Vagina (tissue), 2 donors: ENCODE results near the gene TMEM178B. TPM values are rescaled to one million over a fixed set of nuclear protein-coding genes. Genes with fewer than 3 reads are reported as not detected.

ENCODE experiments used
- DNase-seq, 2 donors: peaks; one replicate each; pipeline ENCODE4 v3.0.0-alpha.2; 2017; ENCODE audit errors: extremely low spot score in 2 of 2
- H3K27ac ChIP-seq: fragments of 200-600 bp; sonication (generic); one replicate; pipeline ENCODE4 v1.5.1; 2019
- H3K27me3 ChIP-seq: fragments of 200-600 bp; sonication (generic); one replicate; pipeline ENCODE4 v1.5.1; 2019
- H3K36me3 ChIP-seq, 2 donors: fragments of 200-600 bp; sonication (generic); one replicate each; pipeline ENCODE4 v1.5.1; 2017 to 2019
- H3K4me1 ChIP-seq: fragments of 200-600 bp; sonication (generic); one replicate; pipeline ENCODE4 v1.5.1; 2019
- H3K4me3 ChIP-seq, 2 donors: fragments of 200-600 bp; sonication (generic); 1 replicate in 1 of 2; 2 replicates in 1 of 2; pipeline ENCODE4 v1.5.1; 2016 to 2019
- H3K9me3 ChIP-seq: fragments of 200-600 bp; sonication (generic); one replicate; pipeline ENCODE4 v1.5.1; 2019
- CTCF ChIP-seq, 3 experiments: fragments of 450-650 bp in 2 of 3; fragments of 200-600 bp in 1 of 3; sonication (generic) in 1 of 3; IDR thresholded peaks; one replicate each; pipeline ENCODE4 v1.5.1; 2017 to 2019; ENCODE audit warnings: antibody characterized with exemption in 3 of 3, mild to moderate bottlenecking in 2 of 3, moderate library complexity in 2 of 3
- POLR2A ChIP-seq, 2 donors: fragments of 450-650 bp; IDR thresholded peaks; one replicate each; pipeline ENCODE4 v1.6.1; 2017; ENCODE audit warnings: antibody characterized with exemption in 2 of 2, mild to moderate bottlenecking in 2 of 2, moderate library complexity in 2 of 2
- POLR2AphosphoS5 ChIP-seq, 2 donors: sonication (generic); formaldehyde crosslinking; IDR thresholded peaks; one replicate each; pipeline ENCODE4 v1.9.0; 2017; ENCODE audit warnings: antibody characterized with exemption in 2 of 2, mild to moderate bottlenecking in 2 of 2, low read depth in 1 of 2; ENCODE audit not compliant: insufficient read depth in 1 of 2
- intact Hi-C: fragments of 100-400 bp; cut with DNase I; formaldehyde crosslinking; loops from one replicate; pipeline ENCODE4 v1.15.1; 2023
- total RNA-seq: library from RNA; depleted of rRNA; stranded (reverse); fragments of >200 nt; gene quantifications from one replicate; pipeline ENCODE4 v1.2.3, GENCODE V29; 2016

TMEM178B gene
- total RNA-seq, 1 donor from 2014 or later: 1.2 TPM

- no peak for DNase-seq
- Histone ChIP-seq H3K4me3 (no peak overlapping the region), H3K4me1 (no peaks in the 10 kb centered on the region), H3K27ac (no peak overlapping the region), H3K27me3 (no peaks in the 10 kb centered on the region), H3K9me3 (no peaks in the 10 kb centered on the region), H3K36me3 (no peaks in the 10 kb centered on the region)
- TF ChIP-seq CTCF (IDR thresholded peaks at IDR 0.05): no peak
- TF ChIP-seq POLR2A (IDR thresholded peaks at IDR 0.05): no peak
- TF ChIP-seq POLR2AphosphoS5 (IDR thresholded peaks at IDR 0.05; ENCODE audit: insufficient read depth in 1 of 2, low read depth in 1 of 2): no peak
- intact Hi-C loops: no loop called here
Observed at GRCh38 chr7:141231018-141231792, 157.3 kb downstream of the TMEM178B start.

DNA sequence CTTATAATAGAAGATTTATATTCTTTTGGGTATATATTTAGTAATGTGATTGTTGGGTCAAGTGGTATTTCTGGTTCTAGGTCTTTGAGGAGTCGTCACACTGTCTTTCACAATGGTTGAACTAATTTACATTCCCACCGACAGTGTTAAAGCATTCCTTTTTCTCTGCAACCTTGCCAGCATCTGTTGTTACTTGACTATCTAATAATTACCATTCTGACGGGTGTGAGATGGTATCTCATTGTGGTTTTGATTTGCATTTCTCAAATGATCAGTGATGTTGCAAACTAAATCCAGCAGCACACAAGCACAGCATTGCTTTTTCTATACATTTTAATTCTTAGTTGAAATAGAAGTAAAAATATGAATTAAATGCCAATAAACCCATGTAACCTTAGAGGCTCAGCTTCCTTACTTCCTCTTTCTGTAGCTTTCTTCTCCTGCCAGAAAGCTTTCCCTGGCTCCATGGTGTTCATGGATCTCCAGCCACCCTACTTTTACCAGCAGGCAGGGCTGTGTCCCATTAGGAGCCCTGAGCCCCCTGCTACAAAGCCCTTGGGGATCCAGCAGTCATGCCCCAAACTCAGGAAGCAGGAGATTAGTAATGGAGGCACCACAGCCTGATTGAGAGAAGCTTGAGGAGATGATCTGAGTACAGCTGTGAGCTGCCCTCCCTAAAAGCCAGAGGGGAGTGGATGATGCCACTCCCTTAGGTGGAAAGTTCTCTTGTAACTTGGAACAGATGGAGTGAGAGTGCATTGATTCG lies 158.6 kb downstream of the TMEM178B start:
- Histone ChIP-seq H3K4me3 (no peak overlapping the region), H3K27ac (no peak overlapping the region), H3K9me3 (no peaks in the 10 kb centered on the region), H3K27me3 (no peaks in the 10 kb centered on the region), H3K36me3 (no peaks in the 10 kb centered on the region), H3K4me1 (no peaks in the 10 kb centered on the region)
- intact Hi-C loops: no loop called here
- no peak for DNase-seq
- no peak for TF ChIP-seq POLR2A (IDR thresholded peaks at IDR 0.05)
- TF ChIP-seq CTCF (IDR thresholded peaks at IDR 0.05): no peak
- TF ChIP-seq POLR2AphosphoS5 (IDR thresholded peaks at IDR 0.05; ENCODE audit: insufficient read depth in 1 of 2, low read depth in 1 of 2): no peak

DNA sequence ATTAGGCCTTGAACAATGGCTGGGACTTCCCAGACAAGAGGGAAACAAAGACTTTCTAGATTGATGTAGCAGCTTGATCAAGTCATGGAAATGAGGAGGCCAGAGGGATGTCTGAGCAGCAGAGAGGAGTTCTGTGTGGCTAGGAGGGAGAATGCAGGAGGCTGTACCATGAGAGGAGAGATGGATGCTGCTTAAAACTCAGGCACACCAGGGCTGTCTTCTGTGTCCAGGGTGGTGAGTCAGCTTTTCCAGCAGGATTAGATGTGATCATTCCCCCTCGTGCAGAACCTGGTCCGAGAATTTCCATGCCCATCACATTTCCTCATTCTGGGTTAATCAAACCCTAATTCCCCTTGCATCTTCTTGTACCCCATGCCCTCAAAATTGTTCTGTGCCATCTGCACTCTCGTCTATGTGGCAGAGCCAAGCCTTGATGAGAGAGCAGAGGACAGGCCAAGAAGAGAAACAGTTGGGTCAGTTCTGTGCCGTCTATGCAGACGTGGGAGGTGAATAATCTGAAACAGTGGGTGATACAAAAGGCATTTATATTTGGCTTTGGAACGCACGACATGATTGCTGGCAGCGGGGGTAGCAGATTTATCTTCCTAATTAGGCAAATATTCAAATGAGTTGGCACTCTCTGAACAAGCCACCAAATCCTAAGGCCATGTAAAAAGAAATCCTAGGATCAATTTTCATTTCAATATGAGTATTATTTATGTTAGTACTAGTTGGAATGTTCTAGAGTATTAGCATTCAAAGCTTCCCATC lies 160.7 kb downstream of the TMEM178B start:
- no peak for TF ChIP-seq CTCF (IDR thresholded peaks at IDR 0.05)
- TF ChIP-seq POLR2AphosphoS5 (IDR thresholded peaks at IDR 0.05; ENCODE audit: insufficient read depth in 1 of 2, low read depth in 1 of 2): no peak
- no peak for TF ChIP-seq POLR2A (IDR thresholded peaks at IDR 0.05)
- Histone ChIP-seq H3K4me3 (no peak overlapping the region), H3K27me3 (no peaks in the 10 kb centered on the region), H3K27ac (no peak overlapping the region), H3K9me3 (no peaks in the 10 kb centered on the region), H3K4me1 (no peaks in the 10 kb centered on the region), H3K36me3 (no peaks in the 10 kb centered on the region)
- DNase-seq: peak in 1 of 2 donors; percentile 19
- intact Hi-C loops: no loop called here

GRCh38 chr7:141235656-141236055 lies 161.8 kb downstream of the TMEM178B start:
- intact Hi-C loops: no loop called here
- H3K36me3 ChIP-seq: no peaks in the 10 kb centered on the region
- DNase-seq: no peak
- H3K27ac ChIP-seq: no peak overlapping the region
- no peaks in the 10 kb centered on the region for H3K4me1 ChIP-seq
- no peaks in the 10 kb centered on the region for H3K9me3 ChIP-seq
- H3K27me3 ChIP-seq: no peaks in the 10 kb centered on the region
- TF ChIP-seq POLR2AphosphoS5 (IDR thresholded peaks at IDR 0.05; ENCODE audit: insufficient read depth in 1 of 2, low read depth in 1 of 2) (no peak), POLR2A (IDR thresholded peaks at IDR 0.05) (no peak), CTCF (IDR thresholded peaks at IDR 0.05) (no peak)
- H3K4me3 ChIP-seq: no peak overlapping the region
